Measurements from ENCODE around the gene ARHGEF7. TPM values are rescaled to one million over a fixed set of nuclear protein-coding genes. Genes with fewer than 3 reads are reported as not detected.

Gene ARHGEF7
- polyA plus RNA-seq, 4 donors: 21.6 to 76.4 (median 24.7) TPM

GRCh38 chr13:111093136-111093535, 22.0 kb upstream of the ARHGEF7 start:
- WGBS, 3 donors: 88 to 90% (median 89%) methylated on average over 19 to 21 of the region's 21 CpGs
- no peaks in the 10 kb centered on the region for H3K9me3 ChIP-seq (ENCODE audit: control insufficient read depth in 2 of 2, insufficient read depth in 1 of 2, low read depth in 1 of 2, low read length in 1 of 2)
- H3K4me1 ChIP-seq (ENCODE audit: control insufficient read depth in 3 of 3, insufficient read depth in 2 of 3, low read depth in 1 of 3, low read length in 2 of 3): no peaks in the 10 kb centered on the region
- H3K4me3 ChIP-seq (ENCODE audit: low read depth in 1 of 3, low read length in 3 of 3): no peak overlapping the region
- FAIRE-seq (no peak), DNase-seq (no peak)
- peaks cover 3 to 23% (median 7%) of the 10 kb centered on the region in 3 donors for H3K27me3 ChIP-seq (ENCODE audit: control insufficient read depth in 3 of 3, insufficient read depth in 3 of 3, low read length in 3 of 3)
- H3K36me3 ChIP-seq (ENCODE audit: control insufficient read depth in 3 of 3, insufficient read depth in 2 of 3, low read depth in 1 of 3, low read length in 3 of 3): no peaks in the 10 kb centered on the region
- no peak overlapping the region for H3K27ac ChIP-seq (ENCODE audit: low read depth in 1 of 3, low read length in 2 of 3)

GRCh38 chr13:111093634-111094033, 21.5 kb upstream of the ARHGEF7 start:
- 61 to 76% (median 67%) methylated on average over 9 of the region's 9 CpGs for WGBS, 3 donors
- no peak overlapping the region for H3K27ac ChIP-seq (ENCODE audit: low read depth in 1 of 3, low read length in 2 of 3)
- H3K36me3 ChIP-seq (ENCODE audit: control insufficient read depth in 3 of 3, insufficient read depth in 2 of 3, low read depth in 1 of 3, low read length in 3 of 3): no peaks in the 10 kb centered on the region
- H3K4me1 ChIP-seq (ENCODE audit: control insufficient read depth in 3 of 3, insufficient read depth in 2 of 3, low read depth in 1 of 3, low read length in 2 of 3): no peaks in the 10 kb centered on the region
- no peak for FAIRE-seq
- no peak for DNase-seq
- peaks cover 3 to 23% (median 7%) of the 10 kb centered on the region in 3 donors for H3K27me3 ChIP-seq (ENCODE audit: control insufficient read depth in 3 of 3, insufficient read depth in 3 of 3, low read length in 3 of 3)
- H3K9me3 ChIP-seq (ENCODE audit: control insufficient read depth in 2 of 2, insufficient read depth in 1 of 2, low read depth in 1 of 2, low read length in 1 of 2): no peaks in the 10 kb centered on the region
- no peak overlapping the region for H3K4me3 ChIP-seq (ENCODE audit: low read depth in 1 of 3, low read length in 3 of 3)

- no peaks in the 10 kb centered on the region for H3K4me1 ChIP-seq (ENCODE audit: control insufficient read depth in 3 of 3, insufficient read depth in 2 of 3, low read depth in 1 of 3, low read length in 2 of 3)
- no peak for DNase-seq
- H3K36me3 ChIP-seq (ENCODE audit: control insufficient read depth in 3 of 3, insufficient read depth in 2 of 3, low read depth in 1 of 3, low read length in 3 of 3): no peaks in the 10 kb centered on the region
- H3K27ac ChIP-seq (ENCODE audit: low read depth in 1 of 3, low read length in 2 of 3): no peak overlapping the region
- H3K9me3 ChIP-seq (ENCODE audit: control insufficient read depth in 2 of 2, insufficient read depth in 1 of 2, low read depth in 1 of 2, low read length in 1 of 2): no peaks in the 10 kb centered on the region
- peaks cover 3 to 19% (median 10%) of the 10 kb centered on the region in 3 donors for H3K27me3 ChIP-seq (ENCODE audit: control insufficient read depth in 3 of 3, insufficient read depth in 3 of 3, low read length in 3 of 3)
- H3K4me3 ChIP-seq (ENCODE audit: low read depth in 1 of 3, low read length in 3 of 3): no peak overlapping the region
- FAIRE-seq: no peak
- 73 to 78% (median 76%) methylated on average over 30 of the region's 30 CpGs for WGBS, 3 donors
These were observed 19.9 kb upstream of the ARHGEF7 start for GRCh38 chr13:111095031-111095840.

GRCh38 chr13:111095911-111096501, 19.1 kb upstream of the ARHGEF7 start:
- 66 to 72% (median 71%) methylated on average over 9 of the region's 9 CpGs for WGBS, 3 donors
- Histone ChIP-seq H3K27ac (ENCODE audit: low read depth in 1 of 3, low read length in 2 of 3) (no peak overlapping the region), H3K27me3 (ENCODE audit: control insufficient read depth in 3 of 3, insufficient read depth in 3 of 3, low read length in 3 of 3) (peaks cover 3 to 19% (median 11%) of the 10 kb centered on the region in 3 donors), H3K4me3 (ENCODE audit: low read depth in 1 of 3, low read length in 3 of 3) (no peak overlapping the region), H3K9me3 (ENCODE audit: control insufficient read depth in 2 of 2, insufficient read depth in 1 of 2, low read depth in 1 of 2, low read length in 1 of 2) (no peaks in the 10 kb centered on the region), H3K36me3 (ENCODE audit: control insufficient read depth in 3 of 3, insufficient read depth in 2 of 3, low read depth in 1 of 3, low read length in 3 of 3) (no peaks in the 10 kb centered on the region), H3K4me1 (ENCODE audit: control insufficient read depth in 3 of 3, insufficient read depth in 2 of 3, low read depth in 1 of 3, low read length in 2 of 3) (no peaks in the 10 kb centered on the region)
- FAIRE-seq (no peak), DNase-seq (no peak)

- H3K9me3 ChIP-seq (ENCODE audit: control insufficient read depth in 2 of 2, insufficient read depth in 1 of 2, low read depth in 1 of 2, low read length in 1 of 2): peaks cover 0 to 2% of the 10 kb centered on the region in 2 donors
- DNase-seq: no peak
- no peak overlapping the region for H3K4me3 ChIP-seq (ENCODE audit: low read depth in 1 of 3, low read length in 3 of 3)
- peaks cover 3 to 12% (median 7%) of the 10 kb centered on the region in 3 donors for H3K27me3 ChIP-seq (ENCODE audit: control insufficient read depth in 3 of 3, insufficient read depth in 3 of 3, low read length in 3 of 3)
- 49 to 67% (median 63%) methylated on average over 1 of the region's 1 CpG for WGBS, 3 donors
- no peaks in the 10 kb centered on the region for H3K36me3 ChIP-seq (ENCODE audit: control insufficient read depth in 3 of 3, insufficient read depth in 2 of 3, low read depth in 1 of 3, low read length in 3 of 3)
- no peaks in the 10 kb centered on the region for H3K4me1 ChIP-seq (ENCODE audit: control insufficient read depth in 3 of 3, insufficient read depth in 2 of 3, low read depth in 1 of 3, low read length in 2 of 3)
- no peak overlapping the region for H3K27ac ChIP-seq (ENCODE audit: low read depth in 1 of 3, low read length in 2 of 3)
- FAIRE-seq: no peak
These were observed 15.8 kb upstream of the ARHGEF7 start for GRCh38 chr13:111099290-111099689.

- Histone ChIP-seq H3K36me3 (ENCODE audit: control insufficient read depth in 3 of 3, insufficient read depth in 2 of 3, low read depth in 1 of 3, low read length in 3 of 3) (no peaks in the 10 kb centered on the region), H3K4me3 (ENCODE audit: low read depth in 1 of 3, low read length in 3 of 3) (no peak overlapping the region), H3K9me3 (ENCODE audit: control insufficient read depth in 2 of 2, insufficient read depth in 1 of 2, low read depth in 1 of 2, low read length in 1 of 2) (peaks cover 0 to 3% of the 10 kb centered on the region in 2 donors), H3K27me3 (ENCODE audit: control insufficient read depth in 3 of 3, insufficient read depth in 3 of 3, low read length in 3 of 3) (peaks cover 0 to 38% (median 18%) of the 10 kb centered on the region in 3 donors), H3K4me1 (ENCODE audit: control insufficient read depth in 3 of 3, insufficient read depth in 2 of 3, low read depth in 1 of 3, low read length in 2 of 3) (no peaks in the 10 kb centered on the region), H3K27ac (ENCODE audit: low read depth in 1 of 3, low read length in 2 of 3) (no peak overlapping the region)
- WGBS, 3 donors: 49 to 63% (median 50%) methylated on average over 2 of the region's 2 CpGs
- FAIRE-seq: no peak
- no peak for DNase-seq
These were observed 5.1 kb upstream of the ARHGEF7 start for GRCh38 chr13:111110054-111110453.

- H3K4me3 ChIP-seq (ENCODE audit: low read depth in 1 of 3, low read length in 3 of 3): no peak overlapping the region
- DNase-seq (no peak), FAIRE-seq (no peak)
- H3K9me3 ChIP-seq (ENCODE audit: control insufficient read depth in 2 of 2, insufficient read depth in 1 of 2, low read depth in 1 of 2, low read length in 1 of 2): peaks cover 0 to 3% of the 10 kb centered on the region in 2 donors
- H3K27ac ChIP-seq (ENCODE audit: low read depth in 1 of 3, low read length in 2 of 3): no peak overlapping the region
- H3K4me1 ChIP-seq (ENCODE audit: control insufficient read depth in 3 of 3, insufficient read depth in 2 of 3, low read depth in 1 of 3, low read length in 2 of 3): peaks cover 0 to 3% (median 0%) of the 10 kb centered on the region in 3 donors
- 80 to 86% (median 82%) methylated on average over 7 of the region's 7 CpGs for WGBS, 3 donors
- no peaks in the 10 kb centered on the region for H3K36me3 ChIP-seq (ENCODE audit: control insufficient read depth in 3 of 3, insufficient read depth in 2 of 3, low read depth in 1 of 3, low read length in 3 of 3)
- peaks cover 0 to 48% (median 21%) of the 10 kb centered on the region in 3 donors for H3K27me3 ChIP-seq (ENCODE audit: control insufficient read depth in 3 of 3, insufficient read depth in 3 of 3, low read length in 3 of 3)
These were observed 3.7 kb upstream of the ARHGEF7 start for GRCh38 chr13:111111376-111111937.

GRCh38 chr13:111112196-111112595, 2.9 kb upstream of the ARHGEF7 start:
- H3K27me3 ChIP-seq (ENCODE audit: control insufficient read depth in 3 of 3, insufficient read depth in 3 of 3, low read length in 3 of 3): peaks cover 0 to 52% (median 21%) of the 10 kb centered on the region in 3 donors
- WGBS, 3 donors: 78 to 88% (median 83%) methylated on average over 9 of the region's 9 CpGs

More at GRCh38 chr13:111112196-111112595, 2.9 kb upstream of the ARHGEF7 start:
- no peak for FAIRE-seq
- Histone ChIP-seq H3K4me1 (ENCODE audit: control insufficient read depth in 3 of 3, insufficient read depth in 2 of 3, low read depth in 1 of 3, low read length in 2 of 3) (peaks cover 0 to 3% (median 0%) of the 10 kb centered on the region in 3 donors), H3K36me3 (ENCODE audit: control insufficient read depth in 3 of 3, insufficient read depth in 2 of 3, low read depth in 1 of 3, low read length in 3 of 3) (no peaks in the 10 kb centered on the region), H3K27ac (ENCODE audit: low read depth in 1 of 3, low read length in 2 of 3) (no peak overlapping the region), H3K4me3 (ENCODE audit: low read depth in 1 of 3, low read length in 3 of 3) (no peak overlapping the region), H3K9me3 (ENCODE audit: control insufficient read depth in 2 of 2, insufficient read depth in 1 of 2, low read depth in 1 of 2, low read length in 1 of 2) (peaks cover 0 to 3% of the 10 kb centered on the region in 2 donors)
- DNase-seq: no peak

Data from small intestine (tissue), 7 donors.